Activated CD8-positive, alpha-beta memory T cell treated with anti-CD3 and anti-CD28 coated beads for 1 hour (primary cell): ENCODE results near the gene FKBP14.

ENCODE experiments used
- DNase-seq, 2 donors: peaks; one replicate each; pipeline ENCODE4 v3.0.0-alpha.2; 2020; ENCODE audit warnings: low read depth in 1 of 2; ENCODE audit errors: extremely low read depth in 1 of 2

FKBP14 gene

DNA sequence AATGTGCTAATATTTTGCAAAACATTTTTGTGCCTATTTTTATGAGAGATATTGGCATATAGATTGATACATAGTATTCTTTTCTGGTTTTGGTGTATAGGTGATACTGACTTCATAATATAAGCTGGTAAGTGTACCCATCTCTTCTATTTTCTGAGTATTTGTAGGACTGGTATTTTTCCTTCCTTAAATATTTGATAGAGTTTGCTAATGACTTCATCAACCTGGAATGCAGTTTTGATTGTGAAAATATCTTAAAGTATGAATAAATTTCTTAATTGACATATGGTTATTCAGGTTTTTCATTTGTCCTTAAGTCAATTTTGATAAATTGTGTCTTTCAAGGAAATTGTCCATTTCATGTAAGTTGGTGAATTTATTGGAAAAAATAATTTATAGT is 30.9 kb downstream of the FKBP14 start:
- no peak for DNase-seq

DNA sequence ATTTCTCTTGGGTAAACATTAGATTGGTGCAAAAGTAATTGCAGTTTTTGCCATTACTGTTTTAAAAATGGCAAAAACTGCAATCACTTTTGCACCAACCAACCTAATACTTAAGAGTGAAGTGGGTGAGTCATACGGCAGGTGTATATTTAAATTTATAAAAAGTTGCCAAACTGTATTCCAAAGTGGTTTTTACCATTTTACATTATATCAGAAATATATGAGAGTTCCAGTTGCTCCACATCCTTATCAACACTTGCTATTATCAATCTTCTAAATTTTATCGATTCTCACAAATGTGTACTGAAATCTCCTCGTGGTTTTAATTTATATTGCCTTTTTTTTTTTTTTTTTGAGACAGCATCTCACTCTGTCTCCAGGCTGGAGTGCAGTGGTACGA is 33.4 kb downstream of the FKBP14 start:
- DNase-seq = no peak

DNA sequence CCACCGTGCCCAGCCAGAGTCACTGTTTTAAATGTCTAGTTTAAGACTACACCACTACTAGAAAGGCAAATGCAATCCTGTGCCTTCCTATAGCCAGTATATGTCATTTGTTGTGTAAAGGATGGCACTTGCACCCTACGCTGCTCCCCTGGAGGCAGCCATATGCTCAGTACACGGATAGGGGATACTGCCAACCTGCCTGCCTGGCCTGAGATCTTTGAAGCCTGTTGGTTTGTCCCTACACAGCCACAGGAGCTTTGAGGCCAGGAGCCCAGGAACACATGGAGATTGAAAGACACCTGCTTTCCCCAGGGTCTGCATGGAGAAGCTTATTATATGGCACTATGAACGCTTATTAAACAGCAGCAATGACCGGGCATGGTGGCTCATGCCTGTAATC is 34.6 kb downstream of the FKBP14 start:
- no peak for DNase-seq

GRCh38 chr7:29990931-29991330 is 35.6 kb downstream of the FKBP14 start:
- DNase-seq = no peak

DNA sequence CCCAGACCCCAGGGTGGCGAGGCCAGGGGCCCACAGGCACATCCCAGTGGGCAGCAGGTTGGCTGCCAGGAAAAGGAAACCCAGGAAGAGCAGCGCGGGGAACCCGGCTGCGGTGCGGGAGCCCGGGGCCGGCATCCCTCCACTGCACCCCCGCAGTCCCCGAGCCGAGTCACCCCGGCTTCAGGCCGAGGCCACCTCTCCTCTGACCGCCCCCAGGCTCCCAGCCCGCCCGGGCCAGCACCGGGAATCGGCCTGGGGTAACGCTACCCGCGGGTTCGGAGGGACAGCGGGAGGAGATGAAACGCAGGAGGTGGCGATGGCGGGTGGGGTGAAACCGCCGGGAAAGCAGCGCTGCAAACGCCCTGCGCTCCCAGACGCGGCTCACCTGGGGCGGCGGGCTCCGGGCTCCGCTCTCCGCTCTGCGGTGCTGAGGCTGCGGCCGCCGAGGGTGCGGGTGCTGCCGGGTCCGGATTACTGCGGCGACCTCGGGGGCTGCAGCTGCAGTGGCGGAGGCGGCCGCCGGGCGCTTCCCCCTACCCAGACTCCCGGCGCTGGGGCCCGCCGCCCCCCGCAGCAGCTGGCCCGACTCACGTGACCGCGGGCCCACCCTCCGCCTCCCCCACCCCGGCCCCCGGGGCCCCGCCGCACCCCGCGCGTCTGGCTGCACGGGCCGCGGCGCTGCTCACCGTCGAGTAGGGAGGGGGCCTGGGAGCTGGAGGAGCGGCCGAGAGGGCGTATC is 37.1 kb downstream of the FKBP14 start, which contains the start of gene SCRN1:
SCRN1 (minus strand) TSS at position 545 of the 739 bp plus-strand sequence. CDS start 20,734 bp downstream, outside the sequence.
- DNase-seq = peak in 1 of 2 donors; percentile 8

DNA sequence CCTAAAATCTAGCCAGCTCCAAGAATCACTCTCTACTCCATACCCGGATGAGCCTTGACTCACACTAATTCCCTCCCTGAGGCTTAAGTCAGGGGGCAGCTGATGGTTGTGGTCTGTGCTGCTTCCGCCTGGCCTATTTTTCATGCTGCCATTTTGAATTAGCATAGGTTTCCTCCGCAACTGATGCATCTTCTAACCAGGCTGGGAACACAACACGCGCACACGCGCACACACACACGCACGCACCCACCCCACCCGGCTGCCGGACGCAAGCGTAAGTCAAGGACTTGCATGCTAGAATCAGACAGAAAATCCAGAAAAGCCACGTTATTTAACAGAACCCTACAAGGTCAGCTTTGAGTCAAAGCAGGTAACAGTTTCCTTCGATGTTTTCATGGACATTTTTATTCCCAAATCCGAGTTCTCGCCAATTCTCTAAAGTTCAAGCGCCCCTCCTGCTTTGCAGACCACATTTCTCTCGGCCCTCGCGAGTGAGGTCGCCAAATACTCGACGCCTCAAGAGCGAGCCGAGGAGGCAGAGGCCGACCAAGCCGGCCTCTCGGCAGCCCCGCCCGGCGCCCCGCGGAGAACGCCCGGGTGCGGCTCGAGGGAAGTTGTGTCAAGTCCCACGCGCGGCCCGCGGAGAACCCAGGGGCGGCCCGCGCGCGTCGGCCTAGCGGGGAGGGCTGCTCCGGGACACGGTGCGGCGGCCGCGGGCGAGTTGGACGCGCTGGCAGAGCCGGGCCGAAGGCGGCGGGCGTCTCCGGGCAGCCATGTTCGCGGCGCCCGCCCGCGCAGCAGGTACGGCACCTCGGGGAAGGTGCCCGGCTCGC is 37.9 kb downstream of the FKBP14 start:
- DNase-seq = peak in 1 of 2 donors; percentile 6

- no peak for DNase-seq
These were observed 38.6 kb downstream of the FKBP14 start for GRCh38 chr7:29987811-29988317.

DNA sequence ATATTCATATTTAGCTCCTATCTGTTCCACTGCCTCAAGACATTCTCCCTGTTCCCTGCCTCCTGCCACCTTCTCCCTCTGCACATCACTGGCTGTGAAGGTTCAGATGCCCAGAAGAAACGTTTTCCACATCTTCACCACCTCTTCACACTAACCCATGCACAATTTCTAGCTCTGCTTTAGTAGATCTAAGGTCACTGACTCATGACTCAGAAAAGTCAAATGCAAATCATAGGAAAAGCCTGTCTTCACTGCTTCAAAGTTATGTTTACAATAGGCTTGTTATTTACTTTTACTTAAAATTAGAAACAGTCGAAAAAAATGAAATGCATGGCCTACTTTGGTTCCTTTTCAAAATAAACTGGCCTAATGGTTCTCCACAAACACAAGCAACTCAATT is 39.4 kb downstream of the FKBP14 start:
- no peak for DNase-seq

DNA sequence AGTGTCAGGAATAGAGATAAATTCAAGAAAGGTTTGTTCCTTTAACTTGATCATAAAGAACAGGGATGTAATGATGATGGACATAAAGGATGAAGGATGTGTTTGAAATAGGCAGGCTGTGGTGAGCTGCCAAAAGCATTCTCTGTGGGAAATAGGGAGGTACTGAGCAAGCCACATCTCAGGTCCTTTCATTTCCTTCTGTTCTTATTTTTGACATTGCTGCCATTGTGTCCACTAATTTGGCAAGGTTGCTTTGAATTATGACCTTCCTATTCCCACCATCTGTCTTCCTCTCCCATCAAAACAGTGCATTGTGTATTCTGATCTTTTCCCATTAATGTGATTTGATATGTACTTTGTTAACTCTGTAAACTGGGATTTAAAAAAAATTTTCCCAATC is 46.4 kb downstream of the FKBP14 start:
- DNase-seq = no peak

DNA sequence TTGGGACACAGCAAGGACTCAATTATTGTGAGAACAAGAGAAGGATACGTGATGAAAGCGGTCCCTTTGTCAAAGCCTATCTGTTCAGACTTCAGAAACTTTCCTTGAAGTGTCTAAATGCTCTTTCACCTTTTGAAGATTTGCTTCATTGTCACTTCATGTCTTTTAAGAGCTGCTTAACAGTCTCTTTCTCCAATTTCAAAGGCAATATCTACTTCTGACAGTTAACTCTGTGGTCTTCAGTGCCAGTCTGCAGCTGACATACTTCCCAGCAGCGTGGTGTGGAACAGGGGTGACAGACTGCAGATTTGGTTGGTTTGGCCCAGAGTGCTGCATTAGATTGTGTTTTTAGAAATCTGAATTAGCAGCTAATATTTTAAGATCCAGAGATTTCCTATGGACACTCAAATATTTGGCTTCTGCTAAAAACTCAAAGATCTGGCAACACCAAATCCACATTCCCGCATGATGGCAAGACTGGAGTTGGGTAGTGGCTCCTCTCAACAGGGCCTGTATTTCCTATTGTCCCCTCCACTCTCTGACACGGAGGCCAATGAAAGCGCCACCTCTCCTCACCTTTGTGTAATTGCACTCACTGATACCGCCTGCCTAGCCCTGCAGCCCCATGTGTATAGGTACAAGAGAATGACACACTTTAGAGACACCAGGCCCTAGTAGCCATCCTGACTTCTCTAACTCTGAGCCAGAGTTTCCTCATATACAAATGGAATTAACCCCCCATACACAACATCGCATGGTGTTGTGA is 48.4 kb downstream of the FKBP14 start:
- no peak for DNase-seq

- DNase-seq = no peak
These were observed 49.7 kb downstream of the FKBP14 start for GRCh38 chr7:29976673-29977415.

DNA sequence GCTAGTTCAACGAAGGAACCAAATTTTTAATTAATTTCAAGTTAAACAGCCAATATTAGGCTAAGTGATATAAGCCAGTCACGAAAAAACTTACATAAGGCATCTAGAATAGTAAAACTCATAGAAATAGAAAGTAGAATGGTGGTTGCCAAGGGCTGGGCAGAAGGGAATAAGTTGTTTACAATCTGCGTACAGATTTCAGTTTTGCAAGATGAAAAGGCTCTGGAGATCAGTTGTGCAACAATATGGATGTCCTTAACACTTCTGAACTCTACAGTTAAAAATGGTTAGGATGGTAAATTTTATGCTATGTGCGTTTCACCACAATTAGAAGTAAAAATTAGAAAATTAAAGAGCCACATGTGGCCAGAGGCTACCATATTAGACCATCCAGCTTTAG is 50.2 kb downstream of the FKBP14 start:
- no peak for DNase-seq

DNA sequence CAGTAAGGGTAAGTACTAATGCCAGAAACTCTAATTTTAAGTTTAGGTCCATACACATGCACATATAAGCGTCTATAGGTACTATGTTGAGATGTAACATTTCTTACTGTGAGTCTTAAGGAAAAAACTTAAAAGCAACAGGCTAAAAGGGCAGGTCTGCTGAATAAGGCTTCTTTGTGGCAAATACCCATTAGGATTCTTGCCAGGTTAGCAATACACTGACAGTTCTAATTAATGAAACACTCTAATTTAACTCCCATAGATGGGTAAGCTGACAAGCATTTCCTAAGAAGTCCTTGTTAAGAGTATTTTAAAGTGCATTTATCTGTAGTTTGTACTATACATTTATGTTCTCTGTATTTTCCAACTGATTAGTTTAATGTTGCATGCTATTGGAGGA is 50.9 kb downstream of the FKBP14 start:
- no peak for DNase-seq

GRCh38 chr7:29974286-29974685 is 52.2 kb downstream of the FKBP14 start:
- DNase-seq = no peak

DNA sequence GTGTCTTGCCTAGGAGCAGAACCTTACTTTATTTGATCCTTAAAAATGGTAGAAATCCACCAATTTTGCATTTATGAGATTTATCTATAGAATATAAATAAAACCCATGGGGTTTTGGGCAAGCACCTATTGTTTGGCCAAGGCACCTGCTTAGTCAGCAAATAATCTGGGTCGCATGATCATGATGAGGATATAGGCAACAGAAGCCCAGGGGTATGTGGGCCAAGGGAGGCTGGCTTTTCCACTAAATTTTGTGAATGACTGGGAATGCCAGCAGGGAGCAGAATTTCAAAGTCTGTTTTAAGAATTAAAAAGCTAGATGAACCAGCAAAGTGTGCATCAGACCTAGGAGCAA is 54.2 kb downstream of the FKBP14 start:
- no peak for DNase-seq

- DNase-seq = no peak
These were observed 54.8 kb downstream of the FKBP14 start for GRCh38 chr7:29971566-29972314.

- no peak for DNase-seq
These were observed 56.3 kb downstream of the FKBP14 start for GRCh38 chr7:29970158-29970557.

DNA sequence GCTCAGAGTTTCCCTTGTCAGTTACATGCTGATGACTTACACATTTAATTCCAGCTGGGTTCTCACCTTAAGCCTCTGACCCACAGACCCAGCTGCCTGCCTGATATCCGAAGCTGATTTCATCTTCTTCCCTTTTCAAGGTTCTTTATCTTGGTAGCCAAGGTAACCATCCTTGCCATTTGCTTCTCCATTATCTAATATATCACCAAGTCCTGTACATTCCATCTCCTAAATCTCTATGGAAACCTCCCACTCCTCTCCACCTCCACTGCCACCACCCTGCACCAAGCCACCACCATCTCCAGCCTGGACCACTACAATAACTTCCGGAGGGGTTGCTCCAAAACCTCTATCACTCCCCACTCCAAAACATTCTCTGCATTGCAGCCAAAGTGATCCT is 56.8 kb downstream of the FKBP14 start:
- DNase-seq = no peak

GRCh38 chr7:29968683-29969395 is 57.7 kb downstream of the FKBP14 start:
- no peak for DNase-seq
